Mucosa of descending colon (tissue), 3 donors: ENCODE results near the gene DCAF8. TPM values are rescaled to one million over a fixed set of nuclear protein-coding genes. Genes with fewer than 3 reads are reported as not detected.
A peak's percentile ranks its signal among the peaks of the same experiment; 100 is the strongest.

Experiments
- ATAC-seq: fragments of 200-7000 bp; cut with Tn5 transposase; one replicate; pipeline ENCODE4 v1.9.1; 2020; ENCODE audit warnings: mild to moderate bottlenecking, moderate library complexity
- DNase-seq, 3 donors: peaks; one replicate each; pipeline ENCODE4 v3.0.0-alpha.2; 2020
- H3K36me3 ChIP-seq: fragments of 200-600 bp; one replicate; pipeline ENCODE4 v1.8.0; 2021; ENCODE audit warnings: low read depth, mild to moderate bottlenecking
- H3K4me1 ChIP-seq: fragments of 200-600 bp; one replicate; pipeline ENCODE4 v1.8.0; 2021; ENCODE audit warnings: low read depth, mild to moderate bottlenecking
- H3K4me3 ChIP-seq: fragments of 200-600 bp; one replicate; pipeline ENCODE4 v1.8.0; 2021; ENCODE audit warnings: mild to moderate bottlenecking
- H3K9me3 ChIP-seq: fragments of 200-600 bp; one replicate; pipeline ENCODE4 v1.8.0; 2021; ENCODE audit warnings: mild to moderate bottlenecking
- CTCF ChIP-seq: fragments of 200-600 bp; IDR thresholded peaks from one replicate; pipeline ENCODE4 v1.8.0; 2022; ENCODE audit warnings: antibody characterized with exemption, mild to moderate bottlenecking
- intact Hi-C, 2 donors: fragments of 100-400 bp; cut with DNase I in 1 of 2; cut with micrococcal nuclease in 1 of 2; formaldehyde crosslinking; loops; one replicate each; pipeline versions ENCODE4 v1.11.0 to v1.11.1; 2022; cut with DNase I, micrococcal nuclease
- total RNA-seq, 3 donors: library from RNA; stranded (reverse); fragmentation: NEBNext Ultra II Directional in 2 of 3; extraction: Animal tissue kit (Norgen Biotek cat#: 25700) in 2 of 3; gene quantifications; one replicate each; pipeline versions ENCODE4 v1.2.1 to v1.2.4, GENCODE V29; 2021 to 2023
- donor health status: DM: no; HTN: no; CAD: no; lungs with moderate emphysema.
- donor health status: DM: no; HTN: no; CAD: no.
- donor health status: DM: no; HTN: yes; CAD: no.

Gene DCAF8
- total RNA-seq, 3 donors from 2014 or later: 96.7 to 146 (median 123) TPM

GRCh38 chr1:160285506-160285905 is 23.2 kb upstream of the DCAF8 start:
- ATAC-seq (no peak), DNase-seq (peak in 1 of 3 donors; percentile 28)
- no peak for TF ChIP-seq CTCF
- Histone ChIP-seq H3K9me3 (no peaks in the 10 kb centered on the region), H3K36me3 (peaks cover 3% of the 10 kb centered on the region), H3K4me1 (peaks cover 15% of the 10 kb centered on the region), H3K4me3 (no peak overlapping the region)
- intact Hi-C loops: no loop called here

- TF ChIP-seq CTCF: no peak
- Histone ChIP-seq H3K4me3 (peak within 1 kb of the TSS; percentile 88), H3K9me3 (no peaks in the 10 kb centered on the region), H3K36me3 (no peaks in the 10 kb centered on the region), H3K4me1 (peaks cover 15% of the 10 kb centered on the region)
- DNase-seq: peak; percentile 94 to 98 (median 95)
- peak; percentile 100 for ATAC-seq
- intact Hi-C loops: no loop called here
Measured at GRCh38 chr1:160284782-160285344, 22.5 kb upstream of the DCAF8 start, which contains the start of gene PEX19. PEX19 (minus strand) TSS chr1:160285133; CDS start chr1:160285124, 9 bp downstream.

GRCh38 chr1:160284220-160284781 is 22.0 kb upstream of the DCAF8 start:
- peak overlapping the region; percentile 88 for H3K4me3 ChIP-seq
- DNase-seq (peak in 2 of 3 donors; percentile 19 to 29), ATAC-seq (peak; percentile 70)
- no peaks in the 10 kb centered on the region for H3K9me3 ChIP-seq
- TF ChIP-seq CTCF: no peak
- H3K4me1 ChIP-seq: peaks cover 15% of the 10 kb centered on the region
- intact Hi-C loops: no loop called here
- H3K36me3 ChIP-seq: no peaks in the 10 kb centered on the region

GRCh38 chr1:160282807-160283206 is 20.5 kb upstream of the DCAF8 start:
- H3K36me3 ChIP-seq: no peaks in the 10 kb centered on the region

GRCh38 chr1:160277987-160278386 is 15.6 kb upstream of the DCAF8 start:
- no peaks in the 10 kb centered on the region for H3K9me3 ChIP-seq
- no peaks in the 10 kb centered on the region for H3K36me3 ChIP-seq
- no peak for TF ChIP-seq CTCF
- intact Hi-C loops: no loop called here
- ATAC-seq (no peak), DNase-seq (no peak)
- H3K4me3 ChIP-seq: no peak overlapping the region
- no peaks in the 10 kb centered on the region for H3K4me1 ChIP-seq

More at GRCh38 chr1:160282807-160283206, 20.5 kb upstream of the DCAF8 start:
- no peaks in the 10 kb centered on the region for H3K9me3 ChIP-seq
- DNase-seq (no peak), ATAC-seq (no peak)
- peaks cover 15% of the 10 kb centered on the region for H3K4me1 ChIP-seq
- TF ChIP-seq CTCF: no peak
- intact Hi-C loops: no loop called here
- no peak overlapping the region for H3K4me3 ChIP-seq
